HepG2 (cell line): ENCODE data around the gene ARHGEF37. TPM values are rescaled to one million over a fixed set of nuclear protein-coding genes. Genes with fewer than 3 reads are reported as not detected.

Experiments used
- ATAC-seq: fragments of 200-7000 bp; cut with Tn5 transposase; 3 replicates; pipeline ENCODE4 v1.9.1; 2020; ENCODE audit warnings: mild to moderate bottlenecking, moderate library complexity
- BruUV-seq: library from RNA; stranded (reverse); fragments of 400-500 nt; replicated peaks from 2 replicates; lab custom pipeline; 2021; lab: Mats Ljungman, UMichigan
- CTCF ChIA-PET: fragments of 300-600 bp; formaldehyde crosslinking; extraction: SDS; loops from one replicate; lab custom pipeline; 2021; ENCODE audit warnings: low total read pairs, inconsistent platforms, low intra/inter-chr PET ratio; lab: Yijun Ruan, JAX
- POLR2A ChIA-PET: fragments of 350-600 bp; sonication (Branson Sonifier 250); formaldehyde crosslinking; loops from one replicate; lab custom pipeline; 2020; ENCODE audit warnings: antibody characterized with exemption, inconsistent platforms; lab: Yijun Ruan, JAX
- DNase-seq: peaks from one replicate; pipeline ENCODE4 v3.0.0-alpha.2; 2015; ENCODE audit warnings: low spot score
- FAIRE-seq: peaks from 3 replicates; lab custom pipeline; 2011; peaks lifted over from hg19 to GRCh38; lab: Jason Lieb, UNC
- H2AFZ ChIP-seq: one replicate; pipeline ENCODE4 v1.6.1; 2011; ENCODE audit warnings: low read length, inconsistent platforms
- H3K27ac ChIP-seq: fragments of 300-600 bp; 3 replicates; pipeline ENCODE4 v1.8.0; 2011; ENCODE audit warnings: mixed run types, mild to moderate bottlenecking, mixed read lengths, low read length, inconsistent platforms; ENCODE audit not compliant: insufficient read depth; ENCODE audit errors: extremely low read length
- H3K27me3 ChIP-seq, 2 experiments: fragments of 200-600 bp in 1 of 2; 2 replicates in 1 of 2; 3 replicates in 1 of 2; pipeline versions ENCODE4 v1.6.0 to v1.8.0; 2011; ENCODE audit warnings: low read length in 2 of 2, mild to moderate bottlenecking in 2 of 2, moderate library complexity in 2 of 2, inconsistent platforms in 1 of 2; ENCODE audit not compliant: insufficient read depth in 2 of 2, control insufficient read depth in 1 of 2
- H3K36me3 ChIP-seq, 2 experiments: fragments of 200-600 bp in 1 of 2; replicated peaks in 1 of 2; 2 replicates in 1 of 2; 3 replicates in 1 of 2; pipeline versions ENCODE4 v1.5.1 to v1.8.0; 2011; ENCODE audit warnings: low read length in 2 of 2, inconsistent platforms in 1 of 2; ENCODE audit not compliant: insufficient read depth in 2 of 2, control insufficient read depth in 1 of 2
- H3K4me1 ChIP-seq: 2 replicates; pipeline ENCODE4 v1.5.1; 2012; ENCODE audit warnings: low read length, inconsistent platforms; ENCODE audit not compliant: insufficient read depth
- H3K4me2 ChIP-seq: 2 replicates; pipeline ENCODE4 v1.6.0; 2011; ENCODE audit warnings: low read depth, low read length, inconsistent platforms
- H3K4me3 ChIP-seq, 3 experiments: fragments of 200-600 bp in 1 of 3; sonication (generic), shearing (Covaris generic) in 1 of 3; replicated peaks in 1 of 3; 2 replicates each; pipeline ENCODE4 v1.5.1; 2011 to 2016; ENCODE audit warnings: low read length in 3 of 3, inconsistent platforms in 2 of 3, low read depth in 2 of 3, mild to moderate bottlenecking in 2 of 3, control low read depth in 1 of 3, mixed read lengths in 1 of 3; ENCODE audit not compliant: insufficient read depth in 1 of 3
- H3K79me2 ChIP-seq: one replicate; pipeline ENCODE4 v1.6.1; 2011; ENCODE audit warnings: low read length, inconsistent platforms; ENCODE audit not compliant: insufficient read depth
- H3K9ac ChIP-seq: 2 replicates; pipeline ENCODE4 v1.6.0; 2011; ENCODE audit warnings: mild to moderate bottlenecking, low read depth, low read length, inconsistent platforms; ENCODE audit not compliant: insufficient read depth
- H3K9me3 ChIP-seq: 2 replicates; pipeline ENCODE4 v1.5.1; 2012; ENCODE audit warnings: mild to moderate bottlenecking, low read length
- H4K20me1 ChIP-seq: 2 replicates; pipeline ENCODE4 v1.6.0; 2011; ENCODE audit warnings: inconsistent platforms, mild to moderate bottlenecking, low read length, moderate library complexity; ENCODE audit not compliant: insufficient read depth
- RBFOX2 ChIP-seq: fragments of 200-400 bp; formaldehyde crosslinking; IDR thresholded peaks from 2 replicates; pipeline ENCODE4 v1.6.1; 2017; ENCODE audit warnings: low read depth, mild to moderate bottlenecking, low read length
- RBM22 ChIP-seq: fragments of 200-400 bp; formaldehyde crosslinking; optimal IDR thresholded peaks from 2 replicates; pipeline ENCODE3; 2017; ENCODE audit warnings: mild to moderate bottlenecking, low read length, moderate library complexity
- in situ Hi-C: cut with HindIII; loops from 2 replicates; pipeline ENCODE4 v1.10.0; 2017; ENCODE audit warnings: low pct_unique_long_range_greater_than_20kb; ENCODE audit not compliant: extremely low pct_ligation_motif_present
- intact Hi-C: fragments of 100-400 bp; cut with micrococcal nuclease; formaldehyde crosslinking; loops from one replicate; pipeline ENCODE4 v1.10.0; 2022; ENCODE audit not compliant: unreplicated experiment
- polyA plus RNA-seq, 8 experiments: library from polyadenylated mRNA; depleted of rRNA in 3 of 8; stranded (reverse) in 7 of 8; unstranded in 1 of 8; fragments of >200 nt; fragmentation: Illumina TruSeq in 4 of 8; extraction: Trizol in 4 of 8; gene quantifications; 2 replicates each; pipeline versions ENCODE4 v1.2.1 to v1.2.3, GENCODE V29; 2011 to 2016; ENCODE audit warnings: low read depth in 4 of 8, missing spikeins in 1 of 8, mixed read lengths in 1 of 8; ENCODE audit not compliant: insufficient read depth in 1 of 8
- total RNA-seq, 5 experiments: library from RNA; depleted of rRNA; stranded (reverse); fragments of >200 nt; fragmentation: Illumina TruSeq; extraction: Trizol; gene quantifications; 2 replicates each; pipeline ENCODE4 v1.2.3, GENCODE V29; 2016; ENCODE audit warnings: low read depth in 1 of 5
- TF ChIP-seq, protein P1 (sequence below): sonication (generic); formaldehyde crosslinking; IDR thresholded peaks from 2 replicates; pipeline ENCODE4 v1.4.0; 2020; ENCODE audit warnings: mild to moderate bottlenecking, missing genetic modification reagents
- TF ChIP-seq, protein P2 (sequence below): IDR thresholded peaks from 2 replicates; pipeline ENCODE4 v1.6.1; 2016; ENCODE audit warnings: missing compliant biosample characterization, missing genetic modification reagents, borderline replicate concordance

The ARHGEF37 gene
- total and polyA plus RNA-seq, 2 of the 13 experiments (the other 11 are each of a cell fraction or from before 2014, with no cell fraction given), result 0.18 to 0.27 TPM

DNA sequence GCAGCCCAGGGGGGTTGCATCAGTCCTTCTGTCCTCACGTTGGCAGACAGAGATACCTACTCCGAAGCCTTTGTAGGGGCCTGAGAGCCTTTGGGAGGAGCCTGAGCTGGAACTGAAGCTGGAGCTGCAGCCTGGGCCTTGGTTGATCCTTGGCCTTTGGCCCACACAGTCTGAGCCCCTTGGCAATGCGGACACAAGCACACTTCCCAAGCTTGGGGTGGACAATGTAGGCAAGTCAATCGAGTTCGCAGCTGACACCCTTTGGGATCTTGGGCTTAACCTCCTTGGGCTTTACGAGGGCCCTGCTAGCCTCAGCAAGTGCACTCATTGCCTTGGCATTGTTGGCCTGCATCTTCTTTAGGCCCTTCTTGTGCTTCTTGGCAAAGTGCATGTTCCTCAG is 36.0 kb upstream of the ARHGEF37 start (continued):
- TF ChIP-seq, protein P1, sequence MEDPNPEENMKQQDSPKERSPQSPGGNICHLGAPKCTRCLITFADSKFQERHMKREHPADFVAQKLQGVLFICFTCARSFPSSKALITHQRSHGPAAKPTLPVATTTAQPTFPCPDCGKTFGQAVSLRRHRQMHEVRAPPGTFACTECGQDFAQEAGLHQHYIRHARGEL (CRISPR knock-in tag), result no peak

DNA sequence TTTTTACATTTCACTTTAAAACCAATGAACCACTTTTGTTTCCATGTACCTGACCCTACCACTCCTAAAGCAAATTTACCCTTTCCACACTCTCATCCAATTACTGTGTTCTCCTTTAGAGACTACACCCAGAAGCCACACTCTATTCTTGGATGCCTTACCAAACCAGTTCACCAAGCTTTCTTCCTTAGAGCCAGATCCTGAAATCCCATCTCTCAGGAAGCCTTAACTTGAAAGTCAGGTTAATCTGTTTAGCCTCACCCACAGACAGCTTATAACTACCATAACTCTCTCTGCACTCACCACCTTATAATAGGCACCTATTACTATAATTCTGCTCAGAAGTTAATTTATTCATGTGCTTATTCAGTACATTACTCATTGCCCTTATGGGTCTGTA is 34.3 kb upstream of the ARHGEF37 start:
- H3K4me2 ChIP-seq, result peak overlapping the region; percentile 85
- TF ChIP-seq RBFOX2 (peak; percentile 23; the same call in 1 of the 2 replicates), RBM22 (peak; percentile 59)
- TF ChIP-seq, protein P2, sequence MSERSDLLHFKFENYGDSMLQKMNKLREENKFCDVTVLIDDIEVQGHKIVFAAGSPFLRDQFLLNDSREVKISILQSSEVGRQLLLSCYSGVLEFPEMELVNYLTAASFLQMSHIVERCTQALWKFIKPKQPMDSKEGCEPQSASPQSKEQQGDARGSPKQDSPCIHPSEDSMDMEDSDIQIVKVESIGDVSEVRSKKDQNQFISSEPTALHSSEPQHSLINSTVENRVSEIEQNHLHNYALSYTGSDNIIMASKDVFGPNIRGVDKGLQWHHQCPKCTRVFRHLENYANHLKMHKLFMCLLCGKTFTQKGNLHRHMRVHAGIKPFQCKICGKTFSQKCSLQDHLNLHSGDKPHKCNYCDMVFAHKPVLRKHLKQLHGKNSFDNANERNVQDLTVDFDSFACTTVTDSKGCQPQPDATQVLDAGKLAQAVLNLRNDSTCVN, result no peak
- H4K20me1 ChIP-seq, result peaks cover 35% of the 10 kb centered on the region
- intact Hi-C loops (no loop called here), in situ Hi-C loops (no loop called here)
- H2AFZ ChIP-seq, result no peak overlapping the region
- no peaks in the 10 kb centered on the region for H3K9me3 ChIP-seq
- no TSS peak for BruUV-seq
- ChIA-PET CTCF (no interaction called here), POLR2A (interaction anchor here (1.5 kb wide), 1 partner anchor 10 kb away, joined by 3 read pairs; no protein-coding TSS in a partner anchor)
- H3K4me3 ChIP-seq, result no peak overlapping the region
- peaks cover 11 to 38% of the 10 kb centered on the region in 2 experiments for H3K36me3 ChIP-seq
- peaks cover 62% of the 10 kb centered on the region for H3K4me1 ChIP-seq
- ATAC-seq (no peak), FAIRE-seq (no peak), DNase-seq (no peak)
- no peak overlapping the region for H3K9ac ChIP-seq
- peaks cover 87% of the 10 kb centered on the region for H3K79me2 ChIP-seq
- H3K27me3 ChIP-seq, result no peaks in the 10 kb centered on the region; a peak in 1 of 5 replicates
- H3K27ac ChIP-seq, result no peak overlapping the region
